Measurements from ENCODE around the gene PIGU. TPM values are rescaled to one million over a fixed set of nuclear protein-coding genes. Genes with fewer than 3 reads are reported as not detected.
A peak's percentile ranks its signal among the peaks of the same experiment; 100 is the strongest.

Gene PIGU
- total and polyA plus RNA-seq, 2 donors (not counting 1 experiment from before 2014, with no cell fraction given): 6.4 to 42.6 TPM

GRCh38 chr20:34579979-34580940 is 96.6 kb downstream of the PIGU start:
- no peak overlapping the region for H3K4me2 ChIP-seq (ENCODE audit: extremely low read depth, insufficient read depth, low read length)
- H3K27ac ChIP-seq (ENCODE audit: insufficient read depth, low read length): no peak overlapping the region

DNA sequence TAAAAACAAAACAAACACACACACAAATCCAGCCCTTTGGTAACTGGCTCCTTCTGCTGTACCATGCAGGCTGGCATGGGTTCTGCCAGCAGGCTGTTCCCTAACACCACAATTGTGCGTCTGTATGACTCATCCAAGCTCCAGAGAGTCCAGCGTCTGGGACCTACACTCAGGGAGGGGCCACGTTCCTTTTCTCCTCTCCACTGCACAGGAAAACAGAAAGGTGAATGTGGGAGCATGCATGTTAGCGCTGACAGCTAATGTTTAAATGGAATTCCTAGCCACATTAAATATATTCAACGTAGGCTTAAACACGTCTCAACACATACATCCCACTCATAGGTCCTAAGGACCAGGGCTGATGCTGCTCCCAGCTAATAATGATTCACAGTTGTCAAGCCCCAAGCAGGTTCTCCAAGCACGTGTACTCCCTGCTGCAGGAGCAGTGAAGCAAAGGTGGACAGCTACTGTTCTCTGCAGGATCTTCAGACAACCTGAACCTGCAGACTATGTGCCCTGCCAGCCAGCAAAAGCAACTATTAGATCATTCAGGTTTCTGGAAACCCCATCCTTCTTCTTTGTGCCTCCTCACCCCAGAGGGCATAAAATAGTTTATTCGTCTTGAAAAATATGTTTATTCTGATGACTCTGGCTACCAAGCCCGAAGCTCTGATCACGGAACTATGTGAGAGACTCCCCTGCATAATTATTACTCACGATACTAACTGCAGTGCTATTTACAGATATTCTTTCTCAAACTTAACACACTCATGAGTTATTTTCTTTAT is 97.5 kb downstream of the PIGU start:
- peak; percentile 78 to 80 for DNase-seq (ENCODE audit: low read depth in 2 of 2)
- Histone ChIP-seq H3K36me3 (ENCODE audit: control insufficient read depth, insufficient read depth, low read length) (no peaks in the 10 kb centered on the region), H3K4me2 (ENCODE audit: extremely low read depth, insufficient read depth, low read length) (no peak overlapping the region), H3K27ac (ENCODE audit: insufficient read depth, low read length) (no peak overlapping the region), H3K9ac (ENCODE audit: insufficient read depth, low read length) (no peak overlapping the region), H3K27me3 (ENCODE audit: control insufficient read depth, insufficient read depth, low read length) (no peaks in the 10 kb centered on the region), H3K9me3 (ENCODE audit: control insufficient read depth, insufficient read depth, low read depth, low read length) (no peaks in the 10 kb centered on the region), H4K20me1 (ENCODE audit: control insufficient read depth, extremely low read depth, insufficient read depth, low read length) (no peaks in the 10 kb centered on the region), H3K79me2 (ENCODE audit: control insufficient read depth, insufficient read depth, low read length) (no peaks in the 10 kb centered on the region), H3K4me3 (replicated peaks in 1 of 4; ENCODE audit: control extremely low read depth in 1 of 4, insufficient read depth in 1 of 4, low read depth in 3 of 4, low read length in 4 of 4) (no peak overlapping the region), H2AFZ (ENCODE audit: low read length) (no peak overlapping the region), H3K4me1 (ENCODE audit: control insufficient read depth, extremely low read depth, insufficient read depth, low read length) (peaks cover 14% of the 10 kb centered on the region)
- no peak for TF ChIP-seq EZH2 (IDR thresholded peaks at IDR 0.05; ENCODE audit: low read length, missing control alignments)
- TF ChIP-seq, protein P1, sequence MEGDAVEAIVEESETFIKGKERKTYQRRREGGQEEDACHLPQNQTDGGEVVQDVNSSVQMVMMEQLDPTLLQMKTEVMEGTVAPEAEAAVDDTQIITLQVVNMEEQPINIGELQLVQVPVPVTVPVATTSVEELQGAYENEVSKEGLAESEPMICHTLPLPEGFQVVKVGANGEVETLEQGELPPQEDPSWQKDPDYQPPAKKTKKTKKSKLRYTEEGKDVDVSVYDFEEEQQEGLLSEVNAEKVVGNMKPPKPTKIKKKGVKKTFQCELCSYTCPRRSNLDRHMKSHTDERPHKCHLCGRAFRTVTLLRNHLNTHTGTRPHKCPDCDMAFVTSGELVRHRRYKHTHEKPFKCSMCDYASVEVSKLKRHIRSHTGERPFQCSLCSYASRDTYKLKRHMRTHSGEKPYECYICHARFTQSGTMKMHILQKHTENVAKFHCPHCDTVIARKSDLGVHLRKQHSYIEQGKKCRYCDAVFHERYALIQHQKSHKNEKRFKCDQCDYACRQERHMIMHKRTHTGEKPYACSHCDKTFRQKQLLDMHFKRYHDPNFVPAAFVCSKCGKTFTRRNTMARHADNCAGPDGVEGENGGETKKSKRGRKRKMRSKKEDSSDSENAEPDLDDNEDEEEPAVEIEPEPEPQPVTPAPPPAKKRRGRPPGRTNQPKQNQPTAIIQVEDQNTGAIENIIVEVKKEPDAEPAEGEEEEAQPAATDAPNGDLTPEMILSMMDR (conservative IDR thresholded peaks at IDR 0.05 in 1 of 2, IDR thresholded peaks at IDR 0.05 in 1 of 2; ENCODE audit: low read depth in 1 of 2, low read length in 2 of 2): peak; percentile 75 to 88

More at GRCh38 chr20:34579979-34580940, 96.6 kb downstream of the PIGU start:
- no peaks in the 10 kb centered on the region for H3K9me3 ChIP-seq (ENCODE audit: control insufficient read depth, insufficient read depth, low read depth, low read length)
- H3K36me3 ChIP-seq (ENCODE audit: control insufficient read depth, insufficient read depth, low read length): no peaks in the 10 kb centered on the region
- H3K27me3 ChIP-seq (ENCODE audit: control insufficient read depth, insufficient read depth, low read length): no peaks in the 10 kb centered on the region
- H2AFZ ChIP-seq (ENCODE audit: low read length): no peak overlapping the region
- DNase-seq (ENCODE audit: low read depth in 2 of 2): peak in 1 of 2 donors; percentile 52
- no peaks in the 10 kb centered on the region for H3K79me2 ChIP-seq (ENCODE audit: control insufficient read depth, insufficient read depth, low read length)
- H4K20me1 ChIP-seq (ENCODE audit: control insufficient read depth, extremely low read depth, insufficient read depth, low read length): no peaks in the 10 kb centered on the region
- TF ChIP-seq EZH2 (IDR thresholded peaks at IDR 0.05; ENCODE audit: low read length, missing control alignments): no peak
- TF ChIP-seq, protein P1 (conservative IDR thresholded peaks at IDR 0.05 in 1 of 2, IDR thresholded peaks at IDR 0.05 in 1 of 2; ENCODE audit: low read depth in 1 of 2, low read length in 2 of 2): no peak
- peaks cover 14% of the 10 kb centered on the region for H3K4me1 ChIP-seq (ENCODE audit: control insufficient read depth, extremely low read depth, insufficient read depth, low read length)
- no peak overlapping the region for H3K9ac ChIP-seq (ENCODE audit: insufficient read depth, low read length)
- H3K4me3 ChIP-seq (replicated peaks in 1 of 4; ENCODE audit: control extremely low read depth in 1 of 4, insufficient read depth in 1 of 4, low read depth in 3 of 4, low read length in 4 of 4): no peak overlapping the region

GRCh38 chr20:34578521-34578920 is 98.4 kb downstream of the PIGU start:
- no peak for TF ChIP-seq EZH2 (IDR thresholded peaks at IDR 0.05; ENCODE audit: low read length, missing control alignments)
- TF ChIP-seq, protein P1 (conservative IDR thresholded peaks at IDR 0.05 in 1 of 2, IDR thresholded peaks at IDR 0.05 in 1 of 2; ENCODE audit: low read depth in 1 of 2, low read length in 2 of 2): no peak
- no peaks in the 10 kb centered on the region for H3K27me3 ChIP-seq (ENCODE audit: control insufficient read depth, insufficient read depth, low read length)
- no peaks in the 10 kb centered on the region for H3K9me3 ChIP-seq (ENCODE audit: control insufficient read depth, insufficient read depth, low read depth, low read length)
- no peak overlapping the region for H3K4me3 ChIP-seq (replicated peaks in 1 of 4; ENCODE audit: control extremely low read depth in 1 of 4, insufficient read depth in 1 of 4, low read depth in 3 of 4, low read length in 4 of 4)
- H3K4me2 ChIP-seq (ENCODE audit: extremely low read depth, insufficient read depth, low read length): no peak overlapping the region
- H3K79me2 ChIP-seq (ENCODE audit: control insufficient read depth, insufficient read depth, low read length): no peaks in the 10 kb centered on the region
- DNase-seq (ENCODE audit: low read depth in 2 of 2): no peak
- no peak overlapping the region for H2AFZ ChIP-seq (ENCODE audit: low read length)
- no peaks in the 10 kb centered on the region for H4K20me1 ChIP-seq (ENCODE audit: control insufficient read depth, extremely low read depth, insufficient read depth, low read length)
- peaks cover 14% of the 10 kb centered on the region for H3K4me1 ChIP-seq (ENCODE audit: control insufficient read depth, extremely low read depth, insufficient read depth, low read length)
- H3K9ac ChIP-seq (ENCODE audit: insufficient read depth, low read length): no peak overlapping the region
- H3K36me3 ChIP-seq (ENCODE audit: control insufficient read depth, insufficient read depth, low read length): no peaks in the 10 kb centered on the region
- no peak overlapping the region for H3K27ac ChIP-seq (ENCODE audit: insufficient read depth, low read length)
